Activated T-helper 1 cell treated with anti-CD3 and anti-CD28 coated beads, Interleukin-2, amount 50 U/mL, for 16 hours (primary cell): ENCODE data around the gene PXMP4.

Experiments
- DNase-seq, 2 donors: peaks; one replicate each; pipeline ENCODE4 v3.0.0-alpha.2; 2020; ENCODE audit warnings: low read depth in 1 of 2, low spot score in 1 of 2

PXMP4 gene

DNA sequence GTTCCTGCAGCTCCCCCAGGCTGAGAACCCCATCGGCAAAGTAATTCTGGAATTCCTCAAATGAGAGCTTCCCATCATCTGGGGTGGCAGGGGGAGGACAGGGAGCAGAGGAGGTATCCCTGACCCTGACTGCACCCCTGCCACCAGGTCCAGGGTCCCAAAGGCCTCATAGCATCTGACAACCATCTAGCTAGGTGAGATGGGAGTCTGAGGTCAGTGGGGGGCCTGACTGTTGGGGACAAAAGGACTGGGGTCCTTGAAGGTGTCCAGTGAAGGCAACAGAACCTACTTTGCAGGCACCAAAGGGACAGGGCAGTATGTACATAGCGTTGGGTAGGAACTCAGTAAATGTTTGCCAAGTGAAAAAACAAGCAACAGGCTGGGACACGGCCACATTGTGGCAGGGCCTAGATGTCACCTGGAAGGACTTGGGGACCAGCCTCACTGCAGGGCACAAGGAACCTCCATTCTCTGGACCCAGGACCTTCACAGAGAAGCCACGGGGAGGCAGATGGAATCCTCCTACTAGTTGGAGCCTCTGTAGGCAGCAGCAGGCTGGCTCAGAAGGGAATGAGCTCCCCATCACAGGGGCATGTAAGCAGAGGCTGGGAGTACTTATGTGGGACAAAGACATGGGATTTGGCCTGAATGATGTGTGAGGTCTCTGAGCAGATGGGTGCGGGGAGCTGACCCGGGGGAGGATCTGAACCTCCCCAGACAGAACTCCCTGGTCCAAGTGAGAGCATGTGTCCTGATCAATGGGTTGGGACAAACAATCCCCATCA, 49.2 kb downstream of the PXMP4 start:
- DNase-seq, result no peak

GRCh38 chr20:33669873-33670640, 50.1 kb downstream of the PXMP4 start:
- no peak for DNase-seq

- DNase-seq, result no peak
Observed at GRCh38 chr20:33669224-33669623, 50.9 kb downstream of the PXMP4 start.

DNA sequence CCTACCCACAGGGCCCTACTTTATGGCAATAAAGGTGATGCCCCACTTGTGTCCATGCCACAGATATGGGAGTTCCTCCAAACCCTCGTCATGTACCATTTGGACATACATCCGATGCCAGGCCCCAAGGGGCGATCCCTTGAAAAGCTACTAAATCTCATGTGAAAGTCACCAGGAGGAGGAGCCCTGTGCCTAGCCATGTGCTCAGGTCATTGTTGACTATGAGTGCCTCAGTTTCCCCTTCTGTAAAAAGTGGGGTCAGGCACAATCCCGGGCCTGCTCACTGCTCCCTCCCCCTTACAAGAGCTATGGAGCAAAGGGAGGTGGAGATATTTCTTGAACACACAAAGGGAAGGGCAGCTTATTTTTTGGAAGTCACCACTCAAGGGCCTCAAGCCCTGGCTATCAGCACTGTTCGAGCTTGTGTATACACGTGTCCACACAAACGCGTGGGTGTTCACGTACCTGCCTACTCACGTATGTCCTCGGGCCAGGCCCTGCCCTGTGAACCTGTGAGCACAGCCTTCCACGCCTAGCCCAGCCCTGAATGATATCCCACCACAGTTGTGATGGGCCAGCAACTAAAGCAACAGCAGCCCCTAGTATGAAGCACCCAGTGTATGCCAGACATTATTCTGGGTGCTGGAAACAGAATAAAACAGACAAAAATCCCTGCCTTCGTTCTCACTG, 51.5 kb downstream of the PXMP4 start:
- no peak for DNase-seq

- DNase-seq, result peak; percentile 51 to 70
Observed at GRCh38 chr20:33667676-33668465, 52.2 kb downstream of the PXMP4 start.

DNA sequence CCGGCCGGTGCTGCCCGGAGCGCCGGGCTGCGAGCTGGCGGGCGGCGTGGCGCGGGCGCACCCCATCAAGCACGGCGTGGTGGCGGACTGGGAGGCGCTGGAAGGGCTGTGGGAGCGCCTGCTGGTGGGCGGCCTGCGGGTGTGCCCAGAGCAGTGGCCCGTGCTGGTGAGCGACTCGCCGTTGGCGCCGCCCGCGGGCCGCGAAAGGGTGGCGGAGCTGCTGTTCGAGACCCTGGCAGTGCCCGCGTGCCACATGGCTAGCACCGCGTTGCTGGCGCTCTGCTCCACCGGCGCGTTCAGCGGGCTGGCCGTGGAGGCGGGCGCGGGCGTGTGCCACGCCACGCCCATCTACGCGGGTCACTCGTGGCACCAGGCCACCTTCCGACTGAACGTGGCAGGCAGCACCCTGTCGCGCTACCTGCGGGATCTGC, 52.9 kb downstream of the PXMP4 start:
- DNase-seq, result peak in 1 of 2 donors; percentile 27

- DNase-seq, result peak; percentile 54 to 68
Observed at GRCh38 chr20:33666293-33667244, 53.5 kb downstream of the PXMP4 start, which contains the start of gene ACTL10. Gene ACTL10 (plus strand): TSS chr20:33666943. CDS start chr20:33667498, 555 bp downstream.

DNA sequence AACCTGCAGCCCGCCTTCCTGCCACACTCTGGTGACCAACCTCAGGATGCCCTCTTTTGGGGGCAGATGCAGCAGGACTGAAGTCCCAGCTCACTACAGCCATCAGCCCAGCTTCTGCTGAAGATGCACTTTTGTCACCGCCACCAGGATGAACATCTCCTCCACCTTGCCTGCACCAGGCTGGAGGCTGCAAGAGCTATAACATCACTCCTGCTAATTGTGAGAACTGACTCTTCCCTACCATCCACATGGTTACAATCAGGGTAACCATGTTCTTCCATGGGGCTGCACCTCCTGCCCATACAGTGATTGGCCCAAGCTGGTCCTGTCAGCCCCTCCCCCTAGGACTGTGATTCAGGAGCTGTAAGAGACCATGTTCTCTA, 55.4 kb downstream of the PXMP4 start:
- DNase-seq, result no peak

GRCh38 chr20:33664085-33664761, 55.9 kb downstream of the PXMP4 start:
- no peak for DNase-seq

GRCh38 chr20:33663161-33664084, 56.7 kb downstream of the PXMP4 start:
- peak; percentile 69 to 79 for DNase-seq

- no peak for DNase-seq
Observed at GRCh38 chr20:33662172-33662571, 57.9 kb downstream of the PXMP4 start, which contains the start of gene C20orf144. Gene C20orf144 (plus strand): TSS chr20:33662327. CDS start chr20:33662346, 19 bp downstream.

DNA sequence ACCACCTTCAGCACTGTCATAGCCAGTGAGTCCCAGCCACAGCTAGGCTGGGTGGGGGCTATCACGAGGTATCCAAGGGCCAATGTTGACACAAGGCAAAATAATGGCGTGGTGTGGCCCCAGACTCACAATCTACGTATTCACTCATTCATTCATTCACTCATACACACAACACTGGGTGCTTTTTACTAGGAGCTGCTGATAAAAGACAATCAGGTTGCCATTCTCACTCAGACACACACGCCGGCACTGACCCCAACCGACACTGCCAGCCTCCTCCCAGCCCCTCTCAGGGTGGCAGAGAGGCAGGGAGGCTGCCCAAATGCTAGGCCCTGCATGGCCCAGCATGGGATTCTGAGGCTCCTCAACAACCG, 59.4 kb downstream of the PXMP4 start:
- no peak for DNase-seq

- no peak for DNase-seq
Observed at GRCh38 chr20:33660035-33660684, 60.0 kb downstream of the PXMP4 start.

DNA sequence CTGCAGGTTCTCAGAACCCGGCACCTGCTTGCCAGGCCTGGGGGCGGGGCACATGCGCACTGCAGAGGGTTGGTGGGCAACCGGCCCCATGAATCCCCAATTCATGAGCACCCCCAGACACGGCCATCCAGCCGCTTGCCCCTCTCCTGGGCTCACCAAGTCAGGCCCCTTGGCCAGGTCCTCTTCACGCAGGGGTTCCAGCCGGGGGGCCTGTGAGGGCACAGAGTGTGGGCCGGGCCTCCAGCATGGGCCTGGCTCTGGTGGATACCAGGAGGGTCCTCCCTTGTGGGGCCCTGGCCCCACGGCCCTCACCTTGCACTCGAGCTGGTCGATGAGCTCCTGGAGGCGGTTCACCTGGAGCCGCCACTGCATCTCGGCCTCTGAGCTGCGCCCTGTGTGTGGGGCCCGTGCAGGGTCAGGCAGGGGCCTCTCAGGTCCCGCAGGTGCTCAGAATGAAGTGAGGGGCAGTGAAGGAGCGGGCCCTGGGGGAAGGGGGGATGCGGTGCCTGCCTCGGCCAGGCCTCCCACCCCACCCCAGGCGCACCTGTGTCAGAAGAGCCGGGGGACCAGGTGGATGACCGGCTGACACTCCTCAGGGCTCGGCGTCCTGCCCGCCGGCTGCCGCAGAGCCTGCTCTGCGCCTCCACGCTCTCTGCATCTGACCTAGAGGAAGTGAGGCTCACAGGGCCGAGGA, 60.6 kb downstream of the PXMP4 start:
- DNase-seq, result no peak

DNA sequence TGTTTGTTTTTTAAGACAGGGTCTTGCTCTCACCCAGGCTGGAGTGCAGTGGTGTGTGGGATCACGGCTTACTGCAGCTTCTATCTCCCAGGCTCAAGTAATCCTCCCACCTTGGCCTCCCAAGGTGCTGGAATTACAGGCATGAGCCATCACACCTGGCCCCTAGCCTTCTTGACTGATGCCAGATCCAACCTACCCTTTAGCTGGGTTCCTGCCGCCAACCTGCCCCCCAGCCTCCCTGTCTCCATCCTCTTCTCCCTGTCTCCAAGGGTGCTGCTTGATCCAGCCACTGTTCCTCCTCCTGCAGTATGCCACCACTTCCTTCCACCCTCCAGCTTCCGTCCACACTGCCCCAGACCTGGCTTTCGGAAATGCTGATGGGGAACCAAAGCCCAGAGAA, 61.2 kb downstream of the PXMP4 start:
- DNase-seq, result no peak

- no peak for DNase-seq
Observed at GRCh38 chr20:33658510-33658909, 61.6 kb downstream of the PXMP4 start.

DNA sequence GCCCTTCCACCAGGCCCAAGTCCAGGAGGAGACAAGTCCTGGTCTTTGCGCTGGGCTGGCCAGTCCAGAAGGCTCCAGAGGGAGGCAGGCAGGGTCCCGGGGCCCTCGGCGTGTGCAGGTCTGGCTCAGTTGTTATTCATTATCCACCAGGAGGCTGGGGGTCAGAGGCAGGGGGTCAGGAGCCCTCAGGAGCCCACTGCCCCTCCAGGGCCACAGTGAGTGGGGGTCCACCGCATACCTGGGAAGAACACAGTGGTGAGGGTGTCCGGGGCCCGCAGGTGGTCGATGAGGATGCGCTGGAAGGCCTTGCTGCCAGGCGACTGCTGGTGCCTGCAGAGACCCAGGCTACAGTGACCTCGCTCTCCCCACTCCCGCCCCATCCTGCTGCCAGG, 62.4 kb downstream of the PXMP4 start:
- no peak for DNase-seq
